Keratinocyte (primary cell): ENCODE data around the gene BCL11B.

Source experiments
- EZH2 ChIP-seq: IDR thresholded peaks from one replicate; pipeline ENCODE4 v1.6.1; 2012; ENCODE audit warnings: inconsistent platforms, mild to moderate bottlenecking, low read length, moderate library complexity
- TF ChIP-seq, protein P1 (sequence below), 3 experiments: IDR thresholded peaks in 1 of 3; conservative IDR thresholded peaks in 1 of 3; optimal IDR thresholded peaks in 1 of 3; 2 replicates in 2 of 3; 3 replicates in 1 of 3; pipeline versions ENCODE3 to v1.5.1; 2011; ENCODE audit warnings: low read length in 3 of 3, mild to moderate bottlenecking in 3 of 3, moderate library complexity in 2 of 3, control low read depth in 1 of 3, inconsistent platforms in 1 of 3; ENCODE audit not compliant: insufficient read depth in 2 of 3; ENCODE audit errors: extremely low read depth in 1 of 3

DNA sequence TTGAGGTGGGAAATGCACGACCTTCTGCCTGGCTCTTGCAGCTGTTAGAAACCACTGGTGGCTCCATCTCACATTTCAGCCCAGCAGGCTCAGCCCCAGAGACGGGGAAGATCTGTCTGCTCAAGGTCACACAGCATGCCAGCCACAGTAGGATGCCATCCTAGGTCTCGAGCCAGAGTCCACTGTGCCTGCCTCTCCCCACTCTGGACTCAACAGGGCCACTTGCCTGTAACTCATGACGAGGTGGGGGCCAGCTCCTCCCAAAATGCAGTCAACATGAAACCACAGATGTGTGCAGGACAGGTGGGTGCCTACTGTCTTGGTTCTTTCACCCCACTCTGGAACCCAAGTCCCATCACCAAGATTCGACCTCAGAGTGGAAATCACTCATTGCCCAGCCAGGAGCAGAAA is 23.2 kb downstream of the BCL11B start:
- TF ChIP-seq, protein P1, sequence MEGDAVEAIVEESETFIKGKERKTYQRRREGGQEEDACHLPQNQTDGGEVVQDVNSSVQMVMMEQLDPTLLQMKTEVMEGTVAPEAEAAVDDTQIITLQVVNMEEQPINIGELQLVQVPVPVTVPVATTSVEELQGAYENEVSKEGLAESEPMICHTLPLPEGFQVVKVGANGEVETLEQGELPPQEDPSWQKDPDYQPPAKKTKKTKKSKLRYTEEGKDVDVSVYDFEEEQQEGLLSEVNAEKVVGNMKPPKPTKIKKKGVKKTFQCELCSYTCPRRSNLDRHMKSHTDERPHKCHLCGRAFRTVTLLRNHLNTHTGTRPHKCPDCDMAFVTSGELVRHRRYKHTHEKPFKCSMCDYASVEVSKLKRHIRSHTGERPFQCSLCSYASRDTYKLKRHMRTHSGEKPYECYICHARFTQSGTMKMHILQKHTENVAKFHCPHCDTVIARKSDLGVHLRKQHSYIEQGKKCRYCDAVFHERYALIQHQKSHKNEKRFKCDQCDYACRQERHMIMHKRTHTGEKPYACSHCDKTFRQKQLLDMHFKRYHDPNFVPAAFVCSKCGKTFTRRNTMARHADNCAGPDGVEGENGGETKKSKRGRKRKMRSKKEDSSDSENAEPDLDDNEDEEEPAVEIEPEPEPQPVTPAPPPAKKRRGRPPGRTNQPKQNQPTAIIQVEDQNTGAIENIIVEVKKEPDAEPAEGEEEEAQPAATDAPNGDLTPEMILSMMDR (optimal IDR thresholded peaks at IDR 0.05 in 1 of 3, IDR thresholded peaks at IDR 0.05 in 1 of 3, conservative IDR thresholded peaks at IDR 0.05 in 1 of 3; ENCODE audit: extremely low read depth in 1 of 3, insufficient read depth in 2 of 3, low read length in 3 of 3), result no peak
- no peak for TF ChIP-seq EZH2
